Lung (tissue), 12 donors: ENCODE measurements around the gene ARF1. TPM values are rescaled to one million over a fixed set of nuclear protein-coding genes. Genes with fewer than 3 reads are reported as not detected.

ENCODE experiments used
- ATAC-seq: fragments of 200-7000 bp; cut with Tn5 transposase; one replicate; pipeline ENCODE4 v1.9.1; 2020; ENCODE audit warnings: moderate number of reproducible peaks; ENCODE audit not compliant: insufficient read depth, low FRiP score
- DNase-seq, 3 donors: peaks; one replicate each; pipeline ENCODE4 v3.0.0-alpha.2; 2013 to 2017
- H3K27ac ChIP-seq, 2 donors: one replicate each; pipeline ENCODE4 v1.5.1; 2013; ENCODE audit warnings: mild to moderate bottlenecking in 2 of 2, moderate library complexity in 2 of 2, control low read depth in 1 of 2, inconsistent platforms in 1 of 2, low read depth in 1 of 2, low read length in 1 of 2
- H3K27me3 ChIP-seq, 3 donors: one replicate each; pipeline ENCODE4 v1.5.1; 2013; ENCODE audit warnings: low read length in 2 of 3; ENCODE audit not compliant: control insufficient read depth in 3 of 3, insufficient read depth in 3 of 3
- H3K36me3 ChIP-seq, 4 donors: one replicate each; pipeline ENCODE4 v1.5.1; 2013; ENCODE audit warnings: low read length in 4 of 4, mild to moderate bottlenecking in 1 of 4, moderate library complexity in 1 of 4; ENCODE audit not compliant: control insufficient read depth in 4 of 4, insufficient read depth in 4 of 4
- H3K4me1 ChIP-seq, 5 donors: one replicate each; pipeline ENCODE4 v1.5.1; 2013; ENCODE audit warnings: low read length in 5 of 5, mild to moderate bottlenecking in 2 of 5, moderate library complexity in 1 of 5; ENCODE audit not compliant: control insufficient read depth in 5 of 5, insufficient read depth in 5 of 5
- H3K4me3 ChIP-seq: one replicate; pipeline ENCODE4 v1.5.1; 2013; ENCODE audit warnings: mild to moderate bottlenecking, control low read depth, moderate library complexity
- H3K9ac ChIP-seq, 2 donors: one replicate each; pipeline ENCODE4 v1.5.1; 2013; ENCODE audit warnings: low read length in 2 of 2, control low read depth in 1 of 2; ENCODE audit not compliant: insufficient read depth in 1 of 2
- H3K9me3 ChIP-seq, 4 donors: one replicate each; pipeline ENCODE4 v1.5.1; 2013; ENCODE audit warnings: low read length in 3 of 4, mild to moderate bottlenecking in 1 of 4, moderate library complexity in 1 of 4; ENCODE audit not compliant: control insufficient read depth in 4 of 4, insufficient read depth in 3 of 4
- WGBS, 2 donors: extraction: QIAGEN DNeasy Blood & Tissue Kit; methylation state at CpG; one replicate each; pipeline ENCODE4 v1.1.7; 2013; 5-methylcytosine and 5-hydroxymethylcytosine counted together
- polyA plus RNA-seq, 2 donors: library from polyadenylated mRNA; stranded (reverse); fragments of 200-250 nt; gene quantifications; one replicate each; pipeline ENCODE4 v1.2.1, GENCODE V29; 2013
- total RNA-seq, 2 donors: library from RNA; depleted of rRNA in 1 of 2; stranded (reverse); fragments of >200 nt in 1 of 2; gene quantifications; one replicate each; pipeline ENCODE4 v1.2.1, GENCODE V29; 2014 to 2021
- TF ChIP-seq, protein P1 (sequence below): IDR thresholded peaks from 2 replicates; pipeline ENCODE4 v1.5.1; 2012; ENCODE audit warnings: mild to moderate bottlenecking; ENCODE audit errors: control extremely low read depth, extremely low read depth
- donor health status: control.
- donor health status: control.
- donor health status: Bipolar disorder and iron deficiency.
- donor health status: healthy.
- donor health status: DM: yes; HTN: yes; CAD: no.

The ARF1 gene
- total and polyA plus RNA-seq, 4 donors: 226 to 713 (median 439) TPM

DNA sequence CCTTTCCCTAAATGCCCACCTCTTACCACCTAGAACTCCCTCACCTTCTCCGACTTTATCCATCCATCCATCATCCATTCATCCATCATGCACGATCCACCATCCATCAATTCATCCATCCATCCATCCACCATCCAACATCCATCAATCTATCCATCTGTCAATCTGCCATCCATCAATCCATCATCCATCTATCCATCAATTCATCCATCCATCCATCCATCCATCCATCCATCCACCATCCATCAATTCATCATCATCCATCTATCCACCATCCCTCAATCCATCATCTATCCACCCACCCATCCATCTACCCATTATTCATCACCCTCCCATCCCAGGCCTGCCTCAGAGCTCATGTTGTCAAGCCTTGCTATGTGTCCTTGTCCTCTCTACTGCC lies 41.2 kb upstream of the ARF1 start:
- WGBS, 2 donors: 65 to 89% methylated on average over 2 of the region's 2 CpGs
- Histone ChIP-seq H3K9ac (no peak overlapping the region), H3K36me3 (no peaks in the 10 kb centered on the region), H3K4me3 (no peak overlapping the region), H3K27me3 (peaks cover 6 to 8% (median 7%) of the 10 kb centered on the region in 3 donors), H3K4me1 (peaks cover 0 to 11% (median 7%) of the 10 kb centered on the region in 5 donors), H3K27ac (no peak overlapping the region), H3K9me3 (no peaks in the 10 kb centered on the region)
- ATAC-seq (no peak), DNase-seq (no peak)
- TF ChIP-seq, protein P1, sequence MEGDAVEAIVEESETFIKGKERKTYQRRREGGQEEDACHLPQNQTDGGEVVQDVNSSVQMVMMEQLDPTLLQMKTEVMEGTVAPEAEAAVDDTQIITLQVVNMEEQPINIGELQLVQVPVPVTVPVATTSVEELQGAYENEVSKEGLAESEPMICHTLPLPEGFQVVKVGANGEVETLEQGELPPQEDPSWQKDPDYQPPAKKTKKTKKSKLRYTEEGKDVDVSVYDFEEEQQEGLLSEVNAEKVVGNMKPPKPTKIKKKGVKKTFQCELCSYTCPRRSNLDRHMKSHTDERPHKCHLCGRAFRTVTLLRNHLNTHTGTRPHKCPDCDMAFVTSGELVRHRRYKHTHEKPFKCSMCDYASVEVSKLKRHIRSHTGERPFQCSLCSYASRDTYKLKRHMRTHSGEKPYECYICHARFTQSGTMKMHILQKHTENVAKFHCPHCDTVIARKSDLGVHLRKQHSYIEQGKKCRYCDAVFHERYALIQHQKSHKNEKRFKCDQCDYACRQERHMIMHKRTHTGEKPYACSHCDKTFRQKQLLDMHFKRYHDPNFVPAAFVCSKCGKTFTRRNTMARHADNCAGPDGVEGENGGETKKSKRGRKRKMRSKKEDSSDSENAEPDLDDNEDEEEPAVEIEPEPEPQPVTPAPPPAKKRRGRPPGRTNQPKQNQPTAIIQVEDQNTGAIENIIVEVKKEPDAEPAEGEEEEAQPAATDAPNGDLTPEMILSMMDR: no peak

DNA sequence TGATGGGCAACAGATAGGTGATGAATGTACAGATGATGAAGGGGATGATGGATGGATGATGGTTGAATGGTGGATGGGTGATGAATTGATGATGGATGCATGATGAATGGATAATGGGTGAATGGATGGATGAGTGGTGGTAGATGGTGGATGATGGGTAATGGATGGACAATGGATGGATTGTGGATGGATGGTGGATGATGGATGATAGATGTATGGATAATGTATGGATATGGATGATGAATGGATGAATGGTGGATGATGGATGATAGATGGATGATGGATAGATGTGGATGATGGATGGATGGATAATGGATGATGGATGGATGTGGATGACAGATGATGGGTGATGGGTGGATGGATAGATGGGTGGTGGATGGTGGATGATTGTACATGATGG lies 40.0 kb upstream of the ARF1 start:
- Histone ChIP-seq H3K36me3 (no peaks in the 10 kb centered on the region), H3K27me3 (peaks cover 0 to 6% (median 6%) of the 10 kb centered on the region in 3 donors), H3K4me3 (no peak overlapping the region), H3K9me3 (peaks cover 0 to 2% (median 0%) of the 10 kb centered on the region in 4 donors), H3K27ac (no peak overlapping the region), H3K4me1 (peaks cover 0 to 14% (median 6%) of the 10 kb centered on the region in 5 donors), H3K9ac (no peak overlapping the region)
- ATAC-seq: no peak
- DNase-seq: no peak
- TF ChIP-seq, protein P1: no peak

DNA sequence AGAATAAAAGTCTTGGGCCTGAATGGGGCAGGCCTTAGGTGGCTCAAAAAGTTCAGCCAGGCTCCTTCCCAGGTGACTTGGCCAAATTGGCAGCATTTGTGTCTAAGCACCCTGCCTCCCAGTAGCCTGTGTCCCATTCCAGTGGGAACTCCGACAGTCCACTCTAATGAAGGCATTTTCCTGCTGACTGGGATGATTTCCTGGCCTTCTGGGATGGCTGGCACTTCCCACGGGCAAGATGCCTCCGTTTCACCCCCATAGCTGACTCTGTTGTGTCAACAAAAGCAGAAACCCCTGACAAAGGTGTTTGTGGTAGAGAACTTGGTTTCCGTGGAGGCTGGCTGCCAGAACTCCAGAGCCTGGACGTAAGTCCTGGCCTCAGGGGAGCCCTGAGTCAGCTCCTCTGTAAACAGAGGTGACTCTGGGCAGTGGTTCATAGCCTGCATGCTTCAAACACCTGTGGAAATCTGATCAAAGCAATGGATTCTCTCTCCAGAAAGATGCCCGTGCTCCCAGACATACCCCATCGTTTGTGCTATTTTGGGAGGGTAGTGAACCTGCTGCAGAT lies 39.1 kb upstream of the ARF1 start:
- H3K27ac ChIP-seq: no peak overlapping the region
- H3K4me3 ChIP-seq: no peak overlapping the region
- H3K4me1 ChIP-seq: peaks cover 0 to 14% (median 0%) of the 10 kb centered on the region in 5 donors
- WGBS, 2 donors: 49 to 58% methylated on average over 7 of the region's 7 CpGs
- DNase-seq: no peak
- ATAC-seq: no peak
- peaks cover 0 to 4% (median 4%) of the 10 kb centered on the region in 3 donors for H3K27me3 ChIP-seq
- TF ChIP-seq, protein P1: no peak
- peaks cover 0 to 2% (median 0%) of the 10 kb centered on the region in 4 donors for H3K9me3 ChIP-seq
- no peak overlapping the region for H3K9ac ChIP-seq
- H3K36me3 ChIP-seq: no peaks in the 10 kb centered on the region

DNA sequence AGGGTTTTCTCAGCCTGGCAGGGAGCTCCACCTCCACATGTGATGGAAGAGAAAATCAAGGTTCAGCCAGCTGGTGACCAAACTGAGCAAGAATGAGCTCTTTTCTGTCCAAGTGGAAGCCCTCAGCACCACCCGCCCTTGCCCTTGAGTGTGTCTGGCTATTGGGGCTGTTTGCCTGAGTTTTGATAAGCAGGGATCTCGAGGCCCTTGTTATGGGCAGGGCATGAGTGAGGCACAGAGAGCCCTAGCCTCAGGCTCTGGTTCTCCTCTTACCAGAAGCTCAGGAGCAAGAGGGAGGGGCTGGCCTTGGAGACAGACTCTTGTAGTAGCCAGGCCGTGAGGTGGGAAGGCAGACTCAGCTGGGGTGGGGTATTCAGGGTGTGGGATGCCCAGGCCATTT lies 37.5 kb upstream of the ARF1 start:
- Histone ChIP-seq H3K27me3 (no peaks in the 10 kb centered on the region), H3K9me3 (peaks cover 0 to 2% (median 0%) of the 10 kb centered on the region in 4 donors), H3K27ac (peak overlapping the region in 1 of 2 donors; percentile 21), H3K4me3 (no peak overlapping the region), H3K9ac (no peak overlapping the region), H3K36me3 (no peaks in the 10 kb centered on the region), H3K4me1 (peaks cover 0 to 14% (median 0%) of the 10 kb centered on the region in 5 donors)
- WGBS, 2 donors: 60 to 77% methylated on average over 3 of the region's 3 CpGs
- ATAC-seq: peak; percentile 48
- DNase-seq: peak; percentile 30 to 59 (median 57)
- TF ChIP-seq, protein P1: no peak
